ENCODE results near the gene ZBTB7C.

ZBTB7C gene

DNA sequence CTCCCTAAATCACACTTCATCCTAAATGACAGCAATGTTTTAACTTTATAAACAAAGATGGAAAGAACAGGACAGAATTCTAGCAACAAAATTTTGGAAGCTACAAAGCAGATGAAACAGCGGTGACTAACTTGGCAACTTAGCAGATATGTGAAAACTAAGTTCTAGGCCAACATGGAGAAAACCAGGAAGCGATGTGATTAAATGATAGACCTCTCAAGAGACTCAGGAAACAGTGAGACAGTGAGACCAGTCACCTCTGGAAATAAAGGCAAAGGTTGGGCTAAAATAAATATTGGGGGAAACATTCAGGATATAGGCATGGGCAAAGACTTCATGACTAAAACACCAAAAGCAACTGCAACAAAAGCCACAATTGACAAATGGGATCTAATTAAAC is 24.4 kb upstream of the ZBTB7C start:
- H3K4me3 ChIP-seq (ENCODE audit: low read length): no peak overlapping the region
- DNase-seq (ENCODE audit: low read depth): no peak
- no peak for TF ChIP-seq CTCF (conservative IDR thresholded peaks at IDR 0.05; ENCODE audit: low read length)

- H3K4me3 ChIP-seq (ENCODE audit: low read length): no peak overlapping the region
- no peak for TF ChIP-seq CTCF (conservative IDR thresholded peaks at IDR 0.05; ENCODE audit: low read length)
- no peak for DNase-seq (ENCODE audit: low read depth)
Measured at GRCh38 chr18:48430150-48430549, 21.0 kb upstream of the ZBTB7C start.

GRCh38 chr18:48428475-48429177 is 19.4 kb upstream of the ZBTB7C start:
- no peak for TF ChIP-seq CTCF (conservative IDR thresholded peaks at IDR 0.05; ENCODE audit: low read length)
- no peak for DNase-seq (ENCODE audit: low read depth)
- H3K4me3 ChIP-seq (ENCODE audit: low read length): no peak overlapping the region

- TF ChIP-seq CTCF (conservative IDR thresholded peaks at IDR 0.05; ENCODE audit: low read length): no peak
- no peak for DNase-seq (ENCODE audit: low read depth)
- H3K4me3 ChIP-seq (ENCODE audit: low read length): no peak overlapping the region
Measured at GRCh38 chr18:48422947-48423378, 13.8 kb upstream of the ZBTB7C start.

GRCh38 chr18:48419277-48420022 is 10.3 kb upstream of the ZBTB7C start:
- no peak overlapping the region for H3K4me3 ChIP-seq (ENCODE audit: low read length)
- no peak for TF ChIP-seq CTCF (conservative IDR thresholded peaks at IDR 0.05; ENCODE audit: low read length)
- no peak for DNase-seq (ENCODE audit: low read depth)

DNA sequence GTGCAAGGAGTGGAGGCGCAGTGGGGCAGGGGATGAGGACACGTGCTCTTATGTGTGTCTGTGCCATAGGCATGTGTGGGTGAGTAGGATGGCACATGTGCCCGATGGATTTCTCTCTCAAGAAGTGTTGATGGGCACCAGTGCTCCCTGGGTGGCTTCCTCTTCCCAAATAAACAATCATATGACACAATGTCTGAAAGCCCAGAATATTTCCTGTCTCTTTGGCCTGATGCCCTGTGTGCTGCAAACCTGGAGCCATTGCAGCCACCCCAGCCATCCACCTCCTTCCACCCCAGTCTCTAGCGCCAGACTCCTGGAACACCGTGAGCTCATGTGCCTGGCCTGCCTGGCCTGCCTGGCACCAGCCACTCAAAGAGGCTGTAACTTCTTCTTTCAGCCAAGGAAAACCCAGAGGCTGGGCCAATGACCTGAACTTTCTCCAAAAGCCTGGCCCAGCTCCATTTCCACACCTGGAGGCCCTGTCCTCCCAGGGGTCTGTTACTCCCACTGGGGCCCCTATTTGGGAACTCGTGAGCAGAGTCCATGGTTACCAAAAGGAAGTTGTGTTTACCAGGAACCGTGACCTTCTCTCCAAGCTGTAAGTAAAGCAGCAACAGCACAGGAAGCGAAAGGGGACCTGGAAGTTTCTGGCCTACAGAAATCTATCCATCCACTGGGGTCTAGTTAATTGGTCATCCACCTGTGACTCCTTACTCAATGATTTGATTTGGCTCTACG is 9.5 kb upstream of the ZBTB7C start:
- H3K4me3 ChIP-seq (ENCODE audit: low read length): no peak overlapping the region
- DNase-seq (ENCODE audit: low read depth): no peak
- TF ChIP-seq CTCF (conservative IDR thresholded peaks at IDR 0.05; ENCODE audit: low read length): no peak

All from AG10803 (cell line).